GM12874 (cell line): ENCODE data around the gene MTUS2.

Experiments
- TF ChIP-seq, protein P1 (sequence below): IDR thresholded peaks from 2 replicates; pipeline ENCODE4 v1.5.1; 2011; ENCODE audit warnings: low read depth, mild to moderate bottlenecking, control low read depth, low read length, moderate library complexity; ENCODE audit not compliant: insufficient read depth

MTUS2 gene

GRCh38 chr13:28819046-28819730 lies 951 bp upstream of the MTUS2 start:
- TF ChIP-seq, protein P1, sequence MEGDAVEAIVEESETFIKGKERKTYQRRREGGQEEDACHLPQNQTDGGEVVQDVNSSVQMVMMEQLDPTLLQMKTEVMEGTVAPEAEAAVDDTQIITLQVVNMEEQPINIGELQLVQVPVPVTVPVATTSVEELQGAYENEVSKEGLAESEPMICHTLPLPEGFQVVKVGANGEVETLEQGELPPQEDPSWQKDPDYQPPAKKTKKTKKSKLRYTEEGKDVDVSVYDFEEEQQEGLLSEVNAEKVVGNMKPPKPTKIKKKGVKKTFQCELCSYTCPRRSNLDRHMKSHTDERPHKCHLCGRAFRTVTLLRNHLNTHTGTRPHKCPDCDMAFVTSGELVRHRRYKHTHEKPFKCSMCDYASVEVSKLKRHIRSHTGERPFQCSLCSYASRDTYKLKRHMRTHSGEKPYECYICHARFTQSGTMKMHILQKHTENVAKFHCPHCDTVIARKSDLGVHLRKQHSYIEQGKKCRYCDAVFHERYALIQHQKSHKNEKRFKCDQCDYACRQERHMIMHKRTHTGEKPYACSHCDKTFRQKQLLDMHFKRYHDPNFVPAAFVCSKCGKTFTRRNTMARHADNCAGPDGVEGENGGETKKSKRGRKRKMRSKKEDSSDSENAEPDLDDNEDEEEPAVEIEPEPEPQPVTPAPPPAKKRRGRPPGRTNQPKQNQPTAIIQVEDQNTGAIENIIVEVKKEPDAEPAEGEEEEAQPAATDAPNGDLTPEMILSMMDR = no peak

DNA sequence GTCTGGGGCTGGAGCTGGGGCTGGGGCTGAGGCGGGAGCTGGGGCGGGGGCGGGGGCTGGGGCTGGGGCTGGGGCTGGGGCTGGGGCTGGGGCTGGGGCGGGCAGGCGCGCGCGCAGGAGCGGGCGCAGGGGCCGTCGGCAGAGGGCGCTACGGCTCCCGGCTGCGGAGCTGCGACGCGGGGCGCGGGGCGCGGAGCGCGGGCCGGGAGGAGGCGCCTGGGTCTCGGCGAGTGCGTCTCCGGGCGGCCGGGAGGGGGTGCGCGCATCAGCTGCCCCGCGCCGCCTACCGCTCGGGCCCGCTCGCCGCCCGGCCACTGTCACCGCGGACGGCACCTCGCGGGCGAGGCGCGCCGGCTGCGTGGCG lies 422 bp upstream of the MTUS2 start:
- TF ChIP-seq, protein P1 = peak; percentile 45; the same call in 1 of the 2 replicates

DNA sequence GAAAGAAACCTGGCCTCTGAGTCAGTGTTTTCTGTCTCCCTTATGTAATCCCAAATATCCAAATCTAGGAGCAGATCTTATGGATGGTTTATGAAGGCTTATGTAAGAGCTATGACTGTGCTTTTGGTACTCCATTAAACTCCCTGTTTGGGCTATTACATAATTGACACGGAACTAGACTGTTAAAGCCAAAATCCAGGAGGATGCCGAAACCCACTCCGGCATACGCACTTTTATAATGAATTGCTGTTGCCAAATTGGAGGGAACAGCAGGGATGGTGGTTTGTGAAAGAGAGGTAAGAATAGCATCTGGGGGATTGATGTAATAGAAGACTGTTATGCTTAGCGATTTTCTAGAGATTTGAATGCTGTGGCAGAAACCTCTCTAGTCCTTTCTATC lies 2.0 kb downstream of the MTUS2 start:
- TF ChIP-seq, protein P1 = no peak

- TF ChIP-seq, protein P1 = no peak
These were observed 2.7 kb downstream of the MTUS2 start for GRCh38 chr13:28822801-28823200.

DNA sequence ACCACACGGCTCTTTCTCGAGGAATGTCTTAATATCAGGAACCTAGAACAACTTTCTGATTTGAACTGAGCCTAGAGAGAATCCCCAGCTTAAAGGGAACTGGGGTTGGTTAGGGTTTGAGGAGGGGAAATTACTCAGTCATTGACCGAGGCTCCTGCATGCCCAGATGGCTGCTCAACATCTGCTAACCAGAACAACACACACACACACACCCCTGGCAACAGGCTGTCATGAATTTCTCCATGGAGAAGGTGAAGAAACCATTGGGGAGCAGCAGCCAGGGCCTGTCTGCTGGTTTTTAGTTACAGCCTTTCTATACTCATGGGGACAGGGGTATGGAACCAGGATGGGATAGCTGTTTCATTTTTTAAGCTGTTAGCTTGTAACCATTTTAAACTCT lies 5.2 kb downstream of the MTUS2 start:
- TF ChIP-seq, protein P1 = no peak

- TF ChIP-seq, protein P1 = no peak
These were observed 6.2 kb downstream of the MTUS2 start for GRCh38 chr13:28826368-28826767.

- TF ChIP-seq, protein P1 = no peak
These were observed 10.4 kb downstream of the MTUS2 start for GRCh38 chr13:28830580-28830979.
